A673 (cell line): ENCODE measurements around the gene ADGRA1.

Experiments used
- CTCF ChIP-seq: fragments of 300-800, 200-600 bp; sonication (generic); conservative IDR thresholded peaks from 2 replicates; pipeline ENCODE4 v1.5.1; 2017; ENCODE audit warnings: low read depth, mild to moderate bottlenecking, antibody characterized with exemption, low read length, moderate library complexity, mixed read lengths
- EZH2 ChIP-seq: fragments of 200-600 bp; sonication (generic); IDR thresholded peaks from 2 replicates; pipeline ENCODE4 v1.6.1; 2017; ENCODE audit warnings: borderline replicate concordance, low read depth, mild to moderate bottlenecking, mixed read lengths, antibody characterized with exemption, low read length; ENCODE audit not compliant: poor library complexity, severe bottlenecking

GRCh38 chr10:133113146-133113830 lies 25.6 kb downstream of the ADGRA1 start:
- TF ChIP-seq CTCF (no peak), EZH2 (no peak)
